ENCODE measurements around the gene NUP160. TPM values are rescaled to one million over a fixed set of nuclear protein-coding genes. Genes with fewer than 3 reads are reported as not detected.

Gene NUP160, protein sequence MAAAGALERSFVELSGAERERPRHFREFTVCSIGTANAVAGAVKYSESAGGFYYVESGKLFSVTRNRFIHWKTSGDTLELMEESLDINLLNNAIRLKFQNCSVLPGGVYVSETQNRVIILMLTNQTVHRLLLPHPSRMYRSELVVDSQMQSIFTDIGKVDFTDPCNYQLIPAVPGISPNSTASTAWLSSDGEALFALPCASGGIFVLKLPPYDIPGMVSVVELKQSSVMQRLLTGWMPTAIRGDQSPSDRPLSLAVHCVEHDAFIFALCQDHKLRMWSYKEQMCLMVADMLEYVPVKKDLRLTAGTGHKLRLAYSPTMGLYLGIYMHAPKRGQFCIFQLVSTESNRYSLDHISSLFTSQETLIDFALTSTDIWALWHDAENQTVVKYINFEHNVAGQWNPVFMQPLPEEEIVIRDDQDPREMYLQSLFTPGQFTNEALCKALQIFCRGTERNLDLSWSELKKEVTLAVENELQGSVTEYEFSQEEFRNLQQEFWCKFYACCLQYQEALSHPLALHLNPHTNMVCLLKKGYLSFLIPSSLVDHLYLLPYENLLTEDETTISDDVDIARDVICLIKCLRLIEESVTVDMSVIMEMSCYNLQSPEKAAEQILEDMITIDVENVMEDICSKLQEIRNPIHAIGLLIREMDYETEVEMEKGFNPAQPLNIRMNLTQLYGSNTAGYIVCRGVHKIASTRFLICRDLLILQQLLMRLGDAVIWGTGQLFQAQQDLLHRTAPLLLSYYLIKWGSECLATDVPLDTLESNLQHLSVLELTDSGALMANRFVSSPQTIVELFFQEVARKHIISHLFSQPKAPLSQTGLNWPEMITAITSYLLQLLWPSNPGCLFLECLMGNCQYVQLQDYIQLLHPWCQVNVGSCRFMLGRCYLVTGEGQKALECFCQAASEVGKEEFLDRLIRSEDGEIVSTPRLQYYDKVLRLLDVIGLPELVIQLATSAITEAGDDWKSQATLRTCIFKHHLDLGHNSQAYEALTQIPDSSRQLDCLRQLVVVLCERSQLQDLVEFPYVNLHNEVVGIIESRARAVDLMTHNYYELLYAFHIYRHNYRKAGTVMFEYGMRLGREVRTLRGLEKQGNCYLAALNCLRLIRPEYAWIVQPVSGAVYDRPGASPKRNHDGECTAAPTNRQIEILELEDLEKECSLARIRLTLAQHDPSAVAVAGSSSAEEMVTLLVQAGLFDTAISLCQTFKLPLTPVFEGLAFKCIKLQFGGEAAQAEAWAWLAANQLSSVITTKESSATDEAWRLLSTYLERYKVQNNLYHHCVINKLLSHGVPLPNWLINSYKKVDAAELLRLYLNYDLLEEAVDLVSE (N-terminal part only)
- 25.2 to 38.3 TPM (median 28.7 TPM) in 5 replicates for total RNA-seq (2022; extraction: Qiagen RNA extraction)

DNA sequence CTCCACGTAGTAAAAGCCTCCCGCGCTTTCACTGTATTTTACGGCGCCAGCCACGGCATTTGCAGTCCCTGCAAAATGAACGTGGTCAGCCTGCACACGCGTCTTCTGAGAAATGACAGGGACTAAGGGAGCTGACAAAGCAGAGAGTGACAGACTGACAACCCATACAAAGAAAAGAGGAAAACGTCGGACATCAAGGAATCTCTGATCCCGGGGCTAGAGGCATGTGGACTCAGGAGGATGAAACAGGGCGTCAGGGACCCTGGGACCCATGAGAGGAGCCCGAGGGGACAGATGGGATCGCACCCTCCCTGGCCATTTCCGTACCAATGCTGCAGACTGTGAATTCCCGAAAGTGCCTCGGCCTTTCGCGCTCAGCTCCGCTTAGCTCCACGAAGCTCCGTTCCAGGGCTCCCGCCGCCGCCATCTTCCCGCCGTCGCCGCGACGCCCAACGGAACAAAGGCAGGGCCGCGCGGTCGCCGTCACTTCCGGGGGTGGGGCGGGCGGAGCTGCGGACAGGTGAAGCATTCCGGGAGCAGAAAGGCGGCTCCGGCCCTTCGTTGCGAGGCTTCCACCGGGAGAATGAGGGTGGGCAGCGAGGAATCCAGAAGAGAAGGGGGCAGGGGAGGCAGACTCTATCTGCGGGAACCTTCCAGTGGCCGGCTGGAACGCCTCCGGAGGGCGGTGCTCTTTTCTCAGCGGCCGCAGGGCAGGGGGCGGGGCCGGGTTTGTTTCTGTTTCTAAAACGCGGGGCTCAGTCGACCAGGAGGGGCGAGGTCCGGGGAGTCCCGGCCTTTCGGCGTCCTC is at the start of gene NUP160:
NUP160 (minus strand) TSS at position 459 of the 808 bp plus-strand sequence; CDS start at position 427, 32 bp downstream.

Other genes with a start within 250 kb of the NUP160 start
- 116 to 148 TPM (median 142 TPM) in 5 replicates for gene MTCH2, start 205.8 kb downstream of the NUP160 start, total RNA-seq (2022; extraction: Qiagen RNA extraction)
- 0.64 to 1.4 TPM (median 1.1 TPM) in 5 replicates for gene AGBL2, start 133.0 kb downstream of the NUP160 start, total RNA-seq (2022; extraction: Qiagen RNA extraction)
- 40.4 to 54.4 TPM (median 49.6 TPM) in 5 replicates for gene FNBP4, start 81.0 kb downstream of the NUP160 start, total RNA-seq (2022; extraction: Qiagen RNA extraction)
- 36.5 to 70.7 TPM (median 53.1 TPM) in 5 replicates for gene PTPRJ, start 132.2 kb upstream of the NUP160 start, total RNA-seq (2022; extraction: Qiagen RNA extraction)

Data from A549 treated with Hydrocortisone at 1 μM for 4 hours (cell line).